ENCODE measurements around the gene PRPF6.
A peak's percentile ranks its signal among the peaks of the same experiment; 100 is the strongest.

Gene PRPF6

GRCh38 chr20:64032706-64033624 lies 52.0 kb downstream of the PRPF6 start:
- WGBS (ENCODE audit: extremely low coverage, insufficient coverage, low lambda C conversion rate), result no CpG with 5 or more reads among the region's 31 CpGs
- Histone ChIP-seq H2AK5ac (ENCODE audit: low read length) (no peak overlapping the region), H3K36me3 (ENCODE audit: control insufficient read depth, insufficient read depth, low read length) (peaks cover 6% of the 10 kb centered on the region), H2BK15ac (replicated peaks; ENCODE audit: low read depth) (no peak overlapping the region), H3K79me2 (ENCODE audit: control insufficient read depth, insufficient read depth, low read length) (no peaks in the 10 kb centered on the region), H2BK5ac (ENCODE audit: low read length) (no peak overlapping the region), H3K27ac (ENCODE audit: low read depth, low read length) (no peak overlapping the region), H3K9ac (ENCODE audit: low read length) (no peak overlapping the region), H3K4me2 (ENCODE audit: low read length) (no peak overlapping the region), H2BK120ac (ENCODE audit: low read depth, low read length) (no peak overlapping the region), H3K4me3 (ENCODE audit: low read length) (no peak overlapping the region), H3K4me1 (ENCODE audit: control insufficient read depth, low read depth, low read length) (peaks cover 2% of the 10 kb centered on the region), H4K5ac (ENCODE audit: low read length) (no peak overlapping the region), H3K79me1 (ENCODE audit: low read length) (no peaks in the 10 kb centered on the region), H3K23ac (ENCODE audit: low read length) (no peak overlapping the region), H4K8ac (ENCODE audit: low read depth, low read length) (no peak overlapping the region), H3K18ac (ENCODE audit: low read length) (no peak overlapping the region), H3K56ac (ENCODE audit: low read length) (no peak overlapping the region), H3K27me3 (ENCODE audit: insufficient read depth, low read length, poor library complexity) (no peaks in the 10 kb centered on the region), H3K4ac (ENCODE audit: low read depth, low read length) (no peak overlapping the region)
- no peak for DNase-seq

DNA sequence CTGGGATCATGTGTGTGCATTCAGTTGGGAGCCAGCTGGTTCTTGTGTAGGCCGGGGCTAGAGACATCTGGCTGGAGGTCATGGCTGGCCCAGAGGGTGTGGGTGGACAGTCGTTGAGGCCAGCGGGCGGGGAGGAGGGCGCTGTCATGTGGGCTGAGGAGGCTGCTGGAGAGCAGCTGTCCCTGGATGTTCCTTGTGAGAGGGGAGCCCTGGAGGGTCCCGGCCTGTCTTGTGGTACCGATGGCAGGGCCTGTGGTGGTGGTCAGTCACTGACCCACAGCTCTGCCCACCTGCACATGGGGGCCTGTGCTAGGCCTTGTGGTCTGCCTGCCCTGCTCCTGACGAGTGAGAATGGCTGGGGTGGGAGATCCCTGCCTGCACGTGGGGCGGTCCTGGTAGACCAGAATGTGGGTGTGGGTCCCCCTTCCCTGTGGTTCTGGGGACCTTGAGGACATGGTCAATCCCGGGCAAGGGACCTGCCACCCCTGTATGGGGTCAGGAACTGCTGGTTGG lies 53.1 kb downstream of the PRPF6 start:
- Histone ChIP-seq H4K5ac (ENCODE audit: low read length) (no peak overlapping the region), H3K4me2 (ENCODE audit: low read length) (no peak overlapping the region), H3K23ac (ENCODE audit: low read length) (no peak overlapping the region), H3K4me3 (ENCODE audit: low read length) (no peak overlapping the region), H3K27me3 (ENCODE audit: insufficient read depth, low read length, poor library complexity) (no peaks in the 10 kb centered on the region), H2AK5ac (ENCODE audit: low read length) (no peak overlapping the region), H3K4me1 (ENCODE audit: control insufficient read depth, low read depth, low read length) (peaks cover 2% of the 10 kb centered on the region), H3K56ac (ENCODE audit: low read length) (no peak overlapping the region), H4K8ac (ENCODE audit: low read depth, low read length) (no peak overlapping the region), H3K9ac (ENCODE audit: low read length) (no peak overlapping the region), H3K79me1 (ENCODE audit: low read length) (no peaks in the 10 kb centered on the region), H2BK5ac (ENCODE audit: low read length) (no peak overlapping the region), H2BK15ac (replicated peaks; ENCODE audit: low read depth) (no peak overlapping the region), H3K27ac (ENCODE audit: low read depth, low read length) (no peak overlapping the region), H3K36me3 (ENCODE audit: control insufficient read depth, insufficient read depth, low read length) (peaks cover 6% of the 10 kb centered on the region), H2BK120ac (ENCODE audit: low read depth, low read length) (no peak overlapping the region), H3K4ac (ENCODE audit: low read depth, low read length) (no peak overlapping the region), H3K18ac (ENCODE audit: low read length) (no peak overlapping the region), H3K79me2 (ENCODE audit: control insufficient read depth, insufficient read depth, low read length) (no peaks in the 10 kb centered on the region)
- WGBS (ENCODE audit: extremely low coverage, insufficient coverage, low lambda C conversion rate), result no CpG with 5 or more reads among the region's 11 CpGs
- no peak for DNase-seq

- H3K27me3 ChIP-seq (ENCODE audit: insufficient read depth, low read length, poor library complexity), result no peaks in the 10 kb centered on the region
- no peak overlapping the region for H4K8ac ChIP-seq (ENCODE audit: low read depth, low read length)
- H2BK5ac ChIP-seq (ENCODE audit: low read length), result no peak overlapping the region
- H3K9ac ChIP-seq (ENCODE audit: low read length), result no peak overlapping the region
- H2AK5ac ChIP-seq (ENCODE audit: low read length), result no peak overlapping the region
- no peak overlapping the region for H4K5ac ChIP-seq (ENCODE audit: low read length)
- no peak overlapping the region for H3K56ac ChIP-seq (ENCODE audit: low read length)
- H3K36me3 ChIP-seq (ENCODE audit: control insufficient read depth, insufficient read depth, low read length), result peaks cover 6% of the 10 kb centered on the region
- H3K23ac ChIP-seq (ENCODE audit: low read length), result no peak overlapping the region
- H2BK15ac ChIP-seq (replicated peaks; ENCODE audit: low read depth), result no peak overlapping the region
- H3K4me2 ChIP-seq (ENCODE audit: low read length), result no peak overlapping the region
- no peaks in the 10 kb centered on the region for H3K79me2 ChIP-seq (ENCODE audit: control insufficient read depth, insufficient read depth, low read length)
- H3K4me1 ChIP-seq (ENCODE audit: control insufficient read depth, low read depth, low read length), result peaks cover 2% of the 10 kb centered on the region
- H3K79me1 ChIP-seq (ENCODE audit: low read length), result no peaks in the 10 kb centered on the region
- no peak overlapping the region for H2BK120ac ChIP-seq (ENCODE audit: low read depth, low read length)
- H3K18ac ChIP-seq (ENCODE audit: low read length), result no peak overlapping the region
- H3K4ac ChIP-seq (ENCODE audit: low read depth, low read length), result no peak overlapping the region
- no peak for DNase-seq
- H3K4me3 ChIP-seq (ENCODE audit: low read length), result no peak overlapping the region
- WGBS (ENCODE audit: extremely low coverage, insufficient coverage, low lambda C conversion rate), result no CpG with 5 or more reads among the region's 17 CpGs
- no peak overlapping the region for H3K27ac ChIP-seq (ENCODE audit: low read depth, low read length)
Measured at GRCh38 chr20:64035066-64035932, 54.4 kb downstream of the PRPF6 start.

DNA sequence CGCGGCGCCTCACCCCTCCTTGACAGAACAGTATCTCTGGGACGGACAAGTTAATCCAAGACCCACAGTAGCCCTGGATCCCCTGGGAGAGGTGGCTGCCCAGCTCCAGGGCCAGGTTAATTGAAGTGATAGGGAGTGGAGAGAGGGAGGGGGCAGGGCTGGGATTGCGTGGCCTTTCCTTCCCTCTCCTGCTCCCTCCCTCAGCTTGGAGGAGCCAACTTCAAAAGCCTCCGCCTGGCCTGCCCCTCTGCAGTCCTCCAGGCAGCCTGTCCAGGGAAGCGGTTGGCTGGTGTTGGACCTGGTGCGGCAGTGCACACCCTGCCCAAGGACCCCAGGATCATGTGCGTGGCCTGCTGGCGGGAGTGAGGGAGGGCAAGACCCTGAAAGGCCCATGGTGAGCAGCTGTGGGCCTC lies 55.0 kb downstream of the PRPF6 start, which contains the start of gene C20orf204:
Gene C20orf204 (plus strand): TSS at position 250 of the 413 bp plus-strand sequence. CDS start 142 bp downstream, at position 392.
- peak within 1 kb of the TSS; percentile 42 for H3K56ac ChIP-seq (ENCODE audit: low read length)
- H3K4ac ChIP-seq (ENCODE audit: low read depth, low read length), result no peak within 1 kb of the TSS
- H2BK120ac ChIP-seq (ENCODE audit: low read depth, low read length), result no peak within 1 kb of the TSS
- no peak within 1 kb of the TSS for H3K23ac ChIP-seq (ENCODE audit: low read length)
- no peak within 1 kb of the TSS for H3K4me3 ChIP-seq (ENCODE audit: low read length)
- no peaks in the 10 kb centered on the region for H3K79me2 ChIP-seq (ENCODE audit: control insufficient read depth, insufficient read depth, low read length)
- H2BK5ac ChIP-seq (ENCODE audit: low read length), result no peak within 1 kb of the TSS
- no peak within 1 kb of the TSS for H3K18ac ChIP-seq (ENCODE audit: low read length)
- no peak within 1 kb of the TSS for H4K5ac ChIP-seq (ENCODE audit: low read length)
- WGBS (ENCODE audit: extremely low coverage, insufficient coverage, low lambda C conversion rate), result no CpG with 5 or more reads among the region's 10 CpGs
- no peak within 1 kb of the TSS for H2AK5ac ChIP-seq (ENCODE audit: low read length)
- H3K27ac ChIP-seq (ENCODE audit: low read depth, low read length), result no peak within 1 kb of the TSS
- no peaks in the 10 kb centered on the region for H3K79me1 ChIP-seq (ENCODE audit: low read length)
- no peak within 1 kb of the TSS for H2BK15ac ChIP-seq (replicated peaks; ENCODE audit: low read depth)
- peaks cover 2% of the 10 kb centered on the region for H3K4me1 ChIP-seq (ENCODE audit: control insufficient read depth, low read depth, low read length)
- H3K9ac ChIP-seq (ENCODE audit: low read length), result no peak within 1 kb of the TSS
- no peak within 1 kb of the TSS for H4K8ac ChIP-seq (ENCODE audit: low read depth, low read length)
- H3K27me3 ChIP-seq (ENCODE audit: insufficient read depth, low read length, poor library complexity), result no peaks in the 10 kb centered on the region
- peaks cover 4% of the 10 kb centered on the region for H3K36me3 ChIP-seq (ENCODE audit: control insufficient read depth, insufficient read depth, low read length)
- DNase-seq, result peak; percentile 78
- no peak within 1 kb of the TSS for H3K4me2 ChIP-seq (ENCODE audit: low read length)

DNA sequence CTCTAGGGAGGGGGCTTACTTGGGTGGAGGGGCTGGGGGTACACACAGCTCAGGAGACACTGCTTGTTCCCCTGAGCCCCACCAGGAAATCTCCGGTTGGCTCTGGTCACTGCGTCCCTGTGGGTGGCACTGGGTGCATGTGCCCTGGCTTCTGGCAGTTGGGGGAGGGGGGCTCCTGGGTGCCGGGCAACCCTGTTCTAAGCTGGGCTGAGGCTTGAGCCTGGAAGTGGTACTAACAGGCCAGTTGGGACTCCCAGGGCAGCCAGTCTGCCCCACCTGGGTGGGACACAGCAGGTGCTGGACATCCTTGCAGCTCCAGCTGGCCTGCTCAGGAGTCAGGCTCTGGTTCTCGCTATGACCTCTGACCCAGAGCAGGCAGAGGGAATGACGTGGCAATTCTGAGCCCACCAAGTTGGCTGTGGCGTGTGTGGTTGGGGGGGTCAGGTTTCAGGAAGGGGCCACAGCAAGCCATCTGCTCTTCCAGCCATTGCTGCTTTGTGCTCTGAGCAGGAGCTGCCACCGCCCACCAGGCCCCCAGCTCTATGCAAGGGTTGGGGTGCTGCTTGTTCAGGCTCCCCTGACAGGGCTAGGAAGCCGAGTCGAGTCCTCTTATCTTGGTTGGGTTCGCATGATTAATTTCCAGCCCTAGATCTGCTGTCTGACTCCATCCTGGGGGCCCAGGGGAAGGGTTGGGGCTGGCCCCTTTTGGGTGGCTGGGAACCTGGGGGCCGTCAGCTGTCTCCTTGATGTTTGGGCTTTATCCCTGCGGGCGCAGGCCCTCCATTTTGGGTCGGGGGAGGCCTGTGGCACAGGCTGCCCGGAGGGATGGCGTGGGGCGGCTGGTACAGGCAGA lies 55.6 kb downstream of the PRPF6 start:
- Histone ChIP-seq H2BK15ac (replicated peaks; ENCODE audit: low read depth) (no peak overlapping the region), H3K4me3 (ENCODE audit: low read length) (no peak overlapping the region), H3K79me1 (ENCODE audit: low read length) (no peaks in the 10 kb centered on the region), H3K9ac (ENCODE audit: low read length) (no peak overlapping the region), H3K56ac (ENCODE audit: low read length) (peak overlapping the region; percentile 42), H2BK5ac (ENCODE audit: low read length) (no peak overlapping the region), H3K18ac (ENCODE audit: low read length) (no peak overlapping the region), H4K5ac (ENCODE audit: low read length) (no peak overlapping the region), H3K27me3 (ENCODE audit: insufficient read depth, low read length, poor library complexity) (peaks cover 4% of the 10 kb centered on the region), H3K79me2 (ENCODE audit: control insufficient read depth, insufficient read depth, low read length) (no peaks in the 10 kb centered on the region), H2BK120ac (ENCODE audit: low read depth, low read length) (no peak overlapping the region), H3K4me2 (ENCODE audit: low read length) (no peak overlapping the region), H2AK5ac (ENCODE audit: low read length) (no peak overlapping the region), H3K27ac (ENCODE audit: low read depth, low read length) (no peak overlapping the region), H4K8ac (ENCODE audit: low read depth, low read length) (no peak overlapping the region), H3K4me1 (ENCODE audit: control insufficient read depth, low read depth, low read length) (peaks cover 2% of the 10 kb centered on the region), H3K23ac (ENCODE audit: low read length) (no peak overlapping the region), H3K4ac (ENCODE audit: low read depth, low read length) (no peak overlapping the region), H3K36me3 (ENCODE audit: control insufficient read depth, insufficient read depth, low read length) (peaks cover 4% of the 10 kb centered on the region)
- DNase-seq, result no peak
- WGBS (ENCODE audit: extremely low coverage, insufficient coverage, low lambda C conversion rate), result no CpG with 5 or more reads among the region's 17 CpGs

Data from mesendoderm (in vitro differentiated cells).